Limb (tissue), 2 donors: ENCODE data around the gene OR2B2.

Experiments
- DNase-seq, 2 donors: peaks; one replicate each; pipeline ENCODE4 v3.0.0-alpha.2; 2016; ENCODE audit errors: extremely low spot score in 2 of 2

The OR2B2 gene

DNA sequence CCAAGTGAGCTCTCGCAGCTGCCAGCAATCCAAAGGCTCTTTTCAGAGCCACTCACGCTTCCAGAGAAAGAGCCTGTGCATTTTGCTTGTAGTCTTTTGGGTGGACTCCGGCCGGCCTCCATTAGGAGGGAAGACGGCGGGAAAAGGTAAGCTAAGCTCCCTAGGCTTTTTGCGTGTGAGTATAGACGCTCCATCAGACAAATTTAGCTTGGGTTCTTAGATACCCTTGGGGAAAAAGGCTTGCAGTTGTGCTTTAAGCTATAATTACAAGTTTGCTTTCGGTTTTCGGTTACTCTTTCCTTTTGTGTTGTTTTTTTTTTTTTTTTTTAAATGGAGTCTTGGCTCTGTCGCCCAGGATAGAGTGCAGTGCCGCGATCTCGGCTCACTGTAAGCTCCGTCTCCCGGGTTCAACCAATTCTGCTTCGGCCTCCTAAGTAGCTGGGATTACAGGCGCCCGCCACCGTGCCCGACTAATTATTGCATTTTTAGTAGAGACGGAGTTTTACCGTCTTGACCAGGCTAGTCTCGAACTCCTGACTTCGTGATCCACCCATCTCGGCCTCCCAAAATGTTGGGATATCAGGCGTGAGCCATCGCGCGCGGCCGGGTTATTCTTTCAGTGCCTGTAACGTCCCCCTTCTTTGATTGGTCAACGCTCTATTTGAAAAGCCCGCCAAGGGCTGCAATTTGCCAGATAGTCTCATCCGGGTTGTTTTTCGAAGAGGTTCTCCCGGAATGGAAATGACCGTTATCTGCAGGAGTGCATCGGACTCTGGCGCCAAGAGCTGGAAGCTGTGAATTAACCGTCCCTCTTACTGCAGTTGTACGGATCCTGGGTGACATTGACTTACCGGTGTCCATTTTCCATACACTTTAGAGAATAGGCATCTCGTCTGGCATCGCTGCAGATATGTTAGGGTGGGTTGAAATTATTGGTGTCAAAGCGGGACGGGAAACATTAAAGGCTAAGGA is 18.1 kb downstream of the OR2B2 start:
- peak; percentile 90 to 95 for DNase-seq

DNA sequence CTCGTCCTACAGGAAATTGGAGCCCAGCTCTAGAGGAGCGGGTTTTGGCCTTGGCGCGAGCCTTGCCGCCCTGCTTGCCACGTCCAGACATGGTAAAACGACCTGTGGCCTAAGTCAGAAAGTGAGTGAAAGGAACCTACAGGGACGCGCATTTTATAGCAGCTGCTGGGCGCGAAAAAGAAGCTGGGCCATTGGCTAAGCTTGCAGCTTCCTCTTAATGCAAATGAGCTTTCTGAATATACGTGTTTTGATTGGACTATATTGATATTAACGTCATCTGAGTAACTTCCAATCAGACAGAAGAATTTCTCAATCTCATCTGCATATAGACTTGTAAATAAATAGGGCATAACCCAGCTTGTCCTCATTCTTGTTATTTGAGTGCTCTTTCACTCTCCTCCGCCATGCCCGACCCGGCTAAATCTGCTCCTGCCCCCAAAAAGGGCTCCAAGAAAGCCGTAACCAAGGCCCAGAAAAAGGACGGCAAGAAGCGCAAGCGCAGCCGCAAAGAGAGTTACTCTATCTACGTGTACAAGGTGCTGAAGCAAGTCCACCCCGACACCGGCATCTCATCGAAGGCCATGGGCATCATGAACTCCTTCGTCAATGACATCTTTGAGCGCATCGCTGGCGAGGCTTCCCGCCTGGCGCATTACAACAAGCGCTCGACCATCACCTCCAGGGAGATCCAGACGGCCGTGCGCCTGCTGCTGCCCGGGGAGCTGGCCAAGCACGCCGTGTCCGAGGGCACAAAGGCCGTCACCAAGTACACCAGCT is 18.9 kb downstream of the OR2B2 start:
- DNase-seq: peak; percentile 91 to 98

DNA sequence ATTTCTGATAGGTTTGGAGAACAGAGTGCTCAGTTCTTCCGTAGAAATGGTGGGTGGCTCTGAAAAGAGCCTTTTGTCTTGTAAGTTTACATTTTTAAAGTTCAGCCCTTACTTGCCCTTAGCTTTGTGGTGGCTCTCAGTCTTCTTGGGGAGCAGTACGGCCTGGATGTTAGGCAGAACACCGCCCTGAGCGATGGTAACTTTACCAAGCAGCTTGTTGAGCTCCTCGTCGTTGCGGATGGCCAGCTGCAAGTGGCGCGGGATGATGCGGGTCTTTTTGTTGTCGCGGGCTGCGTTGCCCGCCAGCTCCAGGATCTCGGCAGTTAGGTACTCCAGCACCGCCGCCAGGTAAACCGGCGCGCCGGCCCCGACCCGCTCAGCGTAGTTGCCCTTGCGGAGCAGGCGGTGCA is 19.5 kb downstream of the OR2B2 start:
- no peak for DNase-seq

DNA sequence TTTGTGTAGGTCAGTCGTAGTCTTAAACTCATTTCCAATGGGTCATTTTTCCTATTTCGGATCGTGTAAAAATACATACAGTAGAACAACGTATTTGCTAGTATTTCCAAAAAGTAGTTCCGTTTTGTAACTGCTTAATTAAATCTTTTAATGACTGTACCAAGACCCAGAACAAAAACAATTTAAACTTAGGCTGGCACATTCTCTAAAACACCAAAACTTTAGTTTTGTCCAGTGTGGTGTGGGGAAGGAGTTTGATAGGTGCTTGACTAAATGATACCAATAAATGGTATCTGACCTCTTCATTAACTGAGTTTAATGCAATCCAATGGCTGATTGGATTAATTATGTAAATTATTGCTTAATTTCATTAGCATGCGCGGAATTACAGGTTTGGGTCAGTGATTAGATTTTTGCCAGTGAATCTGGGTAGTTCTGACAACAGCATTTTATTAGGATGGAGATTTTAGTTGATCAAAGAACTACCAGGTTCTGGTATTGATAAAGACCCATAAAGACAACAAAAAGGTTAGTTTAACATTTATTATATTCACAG is 20.8 kb downstream of the OR2B2 start:
- no peak for DNase-seq

DNA sequence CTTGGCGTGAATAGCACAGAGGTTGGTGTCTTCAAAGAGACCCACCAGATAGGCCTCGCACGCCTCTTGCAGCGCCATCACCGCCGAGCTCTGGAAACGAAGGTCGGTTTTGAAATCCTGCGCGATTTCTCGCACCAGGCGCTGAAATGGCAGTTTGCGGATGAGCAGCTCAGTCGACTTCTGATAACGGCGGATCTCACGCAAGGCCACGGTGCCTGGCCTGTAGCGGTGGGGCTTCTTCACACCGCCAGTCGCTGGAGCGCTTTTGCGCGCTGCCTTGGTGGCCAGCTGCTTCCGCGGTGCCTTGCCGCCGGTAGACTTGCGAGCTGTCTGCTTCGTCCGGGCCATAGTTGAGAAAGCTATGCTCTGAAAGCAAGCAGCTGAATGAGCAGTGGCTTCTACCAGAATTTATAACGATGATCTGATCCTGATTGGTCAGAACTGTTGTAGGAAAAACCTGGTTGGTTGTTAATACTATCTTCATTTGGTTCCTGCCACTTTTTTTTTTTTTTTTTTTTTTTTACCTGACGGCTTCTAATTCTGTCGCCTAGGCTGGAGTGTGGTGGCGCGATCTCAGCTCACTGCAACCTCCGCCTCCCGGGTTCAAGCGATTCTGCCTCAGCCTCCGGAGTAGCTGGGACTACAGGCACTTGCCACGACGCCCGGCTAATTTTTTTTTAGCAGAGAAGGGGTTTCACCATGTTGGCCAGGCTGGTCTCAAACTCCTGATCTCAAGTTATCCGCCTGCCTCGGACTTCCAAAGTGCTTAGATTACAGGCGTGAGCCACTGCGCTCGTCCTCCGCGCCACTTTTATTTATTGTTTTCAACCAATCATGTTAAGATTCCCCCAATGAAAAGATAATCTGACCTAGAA is 21.5 kb downstream of the OR2B2 start:
- peak; percentile 86 to 92 for DNase-seq

DNA sequence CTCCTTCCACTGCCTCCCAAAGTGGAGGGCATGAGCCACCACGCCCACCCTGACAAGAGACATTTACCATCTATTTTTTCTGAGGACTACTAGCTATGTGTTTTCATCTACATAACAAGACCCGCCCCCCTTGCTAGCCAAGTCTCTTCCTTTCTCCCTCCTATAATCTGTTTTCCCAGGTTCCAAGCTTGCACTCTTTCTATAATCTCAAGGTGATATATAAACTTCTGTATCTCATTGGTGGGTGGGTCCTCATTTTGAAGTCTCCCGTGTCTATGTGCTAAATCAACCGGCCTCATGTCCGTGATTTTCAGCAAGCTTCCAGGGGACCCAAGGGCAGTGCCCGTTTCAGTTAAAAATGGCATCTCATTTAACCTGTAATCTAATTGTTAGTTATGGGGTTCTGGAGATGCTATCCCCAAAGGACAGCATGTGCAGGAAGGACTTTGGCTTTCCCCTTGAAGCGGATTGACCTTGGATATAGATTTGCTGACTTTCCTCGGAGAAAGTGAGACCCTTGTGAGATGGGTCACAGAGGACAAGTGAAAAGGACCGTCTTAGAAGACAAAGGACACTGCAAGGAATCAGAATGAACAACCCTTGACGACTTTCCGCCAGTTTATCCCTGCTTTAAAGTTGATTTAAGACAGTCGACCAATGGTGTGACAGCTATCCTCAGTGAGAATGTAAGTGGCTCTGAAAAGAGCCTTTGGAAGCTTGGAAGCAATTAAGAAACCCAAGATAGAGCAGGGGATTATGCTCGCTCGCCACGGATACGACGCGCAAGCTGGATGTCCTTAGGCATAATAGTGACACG is 22.4 kb downstream of the OR2B2 start:
- DNase-seq: peak in 1 of 2 donors; percentile 10

DNA sequence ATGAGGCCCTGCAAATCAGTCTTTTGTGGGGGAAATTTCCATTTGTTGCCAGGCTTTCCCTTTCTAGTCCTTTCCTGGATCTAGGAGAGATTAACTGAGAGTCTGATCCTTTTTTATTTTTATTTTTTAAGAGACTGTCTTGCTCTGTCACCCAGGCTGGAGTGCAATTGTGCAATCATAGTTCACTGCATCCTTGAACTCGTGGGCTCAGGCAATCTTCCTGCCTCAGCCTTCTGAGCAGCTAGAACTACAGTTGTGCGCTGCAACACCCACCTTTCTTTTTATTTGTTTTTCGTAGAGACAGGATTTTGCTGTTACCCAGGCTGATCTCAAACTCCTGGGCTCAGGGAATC is 22.9 kb downstream of the OR2B2 start:
- no peak for DNase-seq

DNA sequence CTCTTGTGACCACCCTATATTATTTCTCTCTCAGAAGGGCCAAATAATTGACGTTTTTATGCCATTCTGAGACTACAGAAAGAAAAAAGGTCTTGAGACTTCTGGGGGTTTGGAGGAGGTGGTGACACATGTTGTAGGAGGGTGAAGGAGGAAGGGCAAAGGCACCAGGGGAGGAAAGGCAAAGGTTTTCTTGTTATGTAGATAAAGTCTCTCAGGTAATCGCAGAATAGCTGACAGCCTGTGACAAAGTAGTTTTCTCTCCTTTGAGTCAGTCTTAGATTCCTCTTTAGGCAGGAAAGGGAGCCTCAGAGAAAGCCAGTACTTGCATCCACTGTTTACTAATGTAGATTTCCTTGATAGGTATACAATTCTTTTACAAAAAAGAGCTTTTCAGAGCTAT is 23.6 kb downstream of the OR2B2 start:
- no peak for DNase-seq

DNA sequence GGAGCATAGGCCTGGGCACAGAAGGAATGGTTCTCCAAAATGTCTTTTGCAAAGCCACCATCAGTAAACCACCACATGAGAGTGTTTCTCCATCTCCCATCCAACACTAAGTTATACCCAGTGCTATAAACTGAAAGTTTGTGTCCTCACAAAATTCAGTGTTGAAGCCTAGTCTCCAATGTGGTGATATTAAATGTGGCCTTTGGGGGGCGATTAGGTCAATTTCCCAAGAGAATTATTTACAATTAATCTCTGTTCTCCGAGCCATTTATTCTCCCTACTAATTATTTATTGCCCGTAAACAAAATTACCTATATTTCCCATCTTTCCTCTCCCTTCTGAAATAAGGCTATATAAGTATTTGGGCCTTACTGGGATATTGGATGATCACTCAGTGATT is 26.1 kb downstream of the OR2B2 start:
- no peak for DNase-seq

DNA sequence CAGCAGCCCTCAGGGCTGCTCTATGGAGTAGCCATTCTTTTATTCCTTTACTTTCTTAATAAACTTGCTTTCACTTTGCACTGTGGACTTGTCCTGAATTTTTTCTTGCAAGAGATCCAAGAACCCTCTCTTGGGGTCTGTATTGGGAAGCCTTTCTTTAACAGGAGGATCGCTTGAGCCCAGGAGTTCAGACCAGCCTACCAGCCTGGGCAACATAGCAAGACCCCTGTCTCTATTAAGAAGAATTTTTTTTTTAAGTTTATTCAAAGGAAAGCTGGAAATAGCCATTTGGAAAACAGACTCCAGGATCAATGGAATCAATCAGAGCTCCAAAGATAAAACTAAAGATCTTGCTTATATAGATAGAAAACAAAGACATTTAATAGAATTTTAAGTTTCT is 29.1 kb downstream of the OR2B2 start:
- DNase-seq: no peak

DNA sequence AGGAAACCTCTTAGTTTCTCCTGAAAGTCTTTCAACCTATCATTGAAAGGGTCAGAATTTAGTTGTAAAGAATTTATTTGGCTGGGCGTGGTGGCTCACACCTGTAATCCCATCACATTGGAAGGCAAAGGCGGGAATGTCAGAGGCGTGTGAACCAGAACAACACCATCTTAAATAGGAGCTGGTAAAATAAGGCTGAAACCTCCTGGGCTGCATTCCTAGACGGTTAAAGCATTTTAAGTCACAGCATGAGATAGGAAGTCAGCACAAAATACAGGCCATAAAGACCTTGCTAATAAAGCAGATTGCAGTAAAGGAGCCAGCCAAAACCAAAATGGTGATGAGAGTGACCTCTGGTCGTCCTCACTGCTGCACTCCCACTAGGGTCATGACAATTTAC is 29.6 kb downstream of the OR2B2 start:
- DNase-seq: no peak

DNA sequence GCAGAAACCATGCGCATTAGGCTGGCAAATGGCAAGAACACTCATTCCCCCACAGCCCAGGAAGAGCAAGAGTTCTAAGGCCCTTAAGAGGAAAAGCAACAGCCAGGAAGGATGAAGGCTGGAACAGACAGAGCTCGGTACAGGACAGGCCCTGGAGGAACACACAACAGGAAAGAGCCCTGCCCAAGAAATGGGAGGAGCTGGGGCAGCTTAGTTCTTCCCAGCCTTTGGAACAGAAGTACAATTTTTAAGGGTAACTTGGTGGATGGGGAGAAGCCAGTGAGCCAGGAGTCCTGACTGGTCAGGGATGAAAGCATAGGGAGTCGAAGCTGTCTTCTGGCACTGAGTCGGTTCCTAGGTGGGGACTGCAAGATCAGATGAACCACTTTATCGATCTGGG is 32.4 kb downstream of the OR2B2 start:
- DNase-seq: no peak

DNA sequence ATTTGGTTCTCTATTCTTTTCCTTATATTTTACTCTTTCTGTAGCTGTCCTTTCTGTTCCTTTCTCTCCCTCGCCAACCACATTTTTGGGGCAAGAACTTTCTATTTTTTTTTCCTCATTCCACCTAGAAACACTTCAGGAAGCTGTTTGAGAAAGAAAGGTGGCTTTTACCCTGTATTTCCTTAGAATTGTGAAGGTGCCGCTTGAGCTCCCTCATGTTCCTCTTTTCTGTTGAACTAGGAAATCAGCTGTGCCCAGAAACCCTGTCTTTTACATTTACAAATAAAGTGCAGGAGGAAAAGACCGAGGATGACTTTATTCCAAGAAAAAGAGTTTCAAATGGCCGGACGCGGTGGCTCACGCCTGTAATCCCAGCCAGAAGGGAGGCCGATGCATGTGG is 38.2 kb downstream of the OR2B2 start:
- no peak for DNase-seq

DNA sequence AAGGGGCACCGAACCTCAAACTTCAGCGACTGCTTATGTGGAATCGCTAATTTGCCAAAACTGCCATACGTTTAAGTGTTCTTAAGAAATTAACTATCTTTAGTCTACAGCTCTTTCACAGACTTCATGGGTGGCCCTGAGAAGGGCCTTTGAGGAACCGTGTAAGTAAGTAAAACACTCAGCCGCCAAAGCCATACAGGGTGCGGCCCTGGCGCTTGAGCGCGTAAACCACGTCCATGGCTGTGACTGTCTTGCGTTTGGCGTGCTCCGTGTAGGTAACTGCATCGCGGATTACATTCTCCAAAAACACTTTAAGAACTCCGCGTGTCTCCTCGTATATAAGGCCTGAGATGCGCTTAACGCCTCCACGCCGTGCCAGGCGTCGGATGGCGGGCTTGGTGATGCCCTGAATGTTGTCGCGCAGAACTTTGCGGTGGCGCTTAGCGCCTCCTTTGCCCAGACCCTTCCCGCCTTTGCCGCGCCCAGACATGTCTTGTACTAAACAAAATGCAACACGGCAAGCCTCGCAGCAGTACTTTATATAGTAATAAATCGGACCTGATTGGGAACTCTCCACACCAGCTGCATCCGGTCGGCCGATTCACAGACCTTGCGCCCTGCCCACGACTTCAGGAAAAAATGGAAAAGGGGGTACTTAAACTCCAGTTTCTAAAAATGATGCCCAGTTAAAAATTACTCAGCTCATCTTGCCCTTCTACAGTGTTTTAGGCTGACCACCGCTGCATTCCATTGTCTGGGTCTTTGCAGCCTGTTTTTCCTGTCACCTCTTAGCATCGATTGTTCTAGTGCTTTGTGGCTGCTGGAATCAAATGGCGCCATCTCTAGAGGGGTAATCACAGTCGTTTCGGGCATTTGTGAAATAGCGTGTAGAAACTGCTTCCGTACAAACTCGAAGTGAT is 38.9 kb downstream of the OR2B2 start:
- DNase-seq: peak; percentile 86 to 87

DNA sequence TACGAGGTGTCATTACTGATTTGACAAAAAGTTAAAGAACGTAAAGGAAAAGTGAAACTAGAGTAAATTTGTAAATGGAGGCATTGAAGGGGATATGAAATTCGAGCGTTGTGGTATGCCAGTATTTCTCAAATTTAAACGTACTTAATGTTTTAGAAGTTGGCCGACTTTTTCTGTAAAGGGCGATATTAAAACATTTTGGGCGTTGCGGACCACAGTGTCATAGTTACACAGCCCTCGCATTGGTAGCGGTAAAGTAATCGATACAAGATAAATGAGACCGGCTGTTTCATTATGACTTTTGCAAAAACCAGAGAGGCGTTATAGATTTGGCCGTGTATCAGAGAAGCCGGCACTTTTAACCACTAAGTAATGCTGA is 39.6 kb downstream of the OR2B2 start:
- no peak for DNase-seq

DNA sequence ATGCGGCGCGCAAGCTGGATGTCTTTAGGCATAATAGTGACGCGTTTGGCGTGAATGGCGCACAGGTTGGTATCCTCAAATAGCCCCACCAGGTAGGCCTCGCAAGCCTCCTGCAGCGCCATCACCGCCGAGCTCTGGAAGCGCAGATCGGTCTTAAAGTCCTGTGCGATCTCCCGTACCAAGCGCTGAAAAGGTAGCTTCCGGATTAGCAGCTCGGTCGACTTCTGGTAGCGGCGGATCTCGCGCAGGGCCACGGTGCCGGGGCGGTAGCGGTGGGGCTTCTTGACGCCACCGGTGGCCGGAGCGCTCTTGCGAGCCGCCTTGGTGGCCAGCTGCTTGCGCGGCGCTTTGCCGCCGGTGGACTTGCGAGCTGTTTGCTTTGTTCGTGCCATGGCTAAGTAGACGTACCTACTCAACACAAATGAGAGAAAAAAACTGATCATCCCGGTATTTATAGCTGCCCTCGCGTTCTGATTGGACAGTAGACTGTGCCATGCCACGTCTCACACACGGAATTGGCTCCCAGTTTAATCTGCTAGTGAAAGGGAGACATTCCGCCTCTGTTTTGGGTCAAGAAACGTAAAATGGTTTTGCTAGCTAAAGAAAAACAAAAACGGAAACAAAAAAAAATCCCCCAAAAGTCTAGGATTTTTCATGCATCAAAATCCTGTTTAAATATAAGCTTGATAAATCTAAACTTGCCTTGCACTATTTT is 40.1 kb downstream of the OR2B2 start:
- peak; percentile 90 to 96 for DNase-seq

DNA sequence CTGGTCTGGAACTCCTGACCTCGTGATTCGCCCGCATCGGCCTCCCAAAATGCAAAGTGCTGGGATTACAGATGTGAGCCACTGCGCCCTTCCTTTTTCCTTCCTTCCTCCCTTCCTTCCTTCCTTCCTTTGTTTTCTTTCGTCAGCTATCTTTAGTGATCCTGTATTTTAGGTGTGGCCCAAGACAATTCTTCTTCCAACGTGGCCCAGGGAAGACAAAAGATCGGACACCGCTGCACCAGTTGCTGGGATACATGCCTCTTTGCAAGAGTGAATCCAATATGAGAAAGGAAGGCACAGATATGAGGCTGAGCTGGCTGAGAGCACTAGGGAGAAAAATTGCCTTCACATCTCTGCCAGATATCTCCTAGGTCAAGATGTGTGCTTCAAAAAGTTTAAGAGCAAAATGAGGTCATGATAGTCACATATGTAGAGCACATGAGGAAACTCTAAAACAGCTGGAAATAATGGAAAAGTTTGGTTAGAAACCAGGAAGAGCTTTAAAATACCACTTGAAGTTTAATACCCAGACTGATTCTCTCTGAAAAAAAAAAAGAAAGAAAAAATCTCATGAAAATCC is 41.8 kb downstream of the OR2B2 start:
- no peak for DNase-seq

DNA sequence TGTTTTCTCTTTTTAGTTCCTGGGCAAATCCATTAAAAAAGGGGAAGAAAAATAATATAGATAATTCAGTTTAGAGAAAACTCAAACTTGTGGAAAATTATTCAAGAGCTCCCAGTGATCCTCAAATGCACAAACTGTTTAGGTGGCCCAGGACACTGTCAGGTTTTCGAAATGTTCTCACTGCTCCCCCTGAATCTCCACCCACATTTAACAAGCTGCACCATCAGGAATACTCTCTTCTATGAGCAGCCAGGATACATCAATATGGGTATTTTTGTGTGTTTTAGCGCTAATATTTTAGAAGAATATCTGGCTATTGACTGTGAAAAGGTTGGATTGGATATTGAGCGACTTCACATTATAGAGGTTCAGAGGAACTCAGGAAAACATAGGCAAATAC is 43.9 kb downstream of the OR2B2 start:
- DNase-seq: no peak

DNA sequence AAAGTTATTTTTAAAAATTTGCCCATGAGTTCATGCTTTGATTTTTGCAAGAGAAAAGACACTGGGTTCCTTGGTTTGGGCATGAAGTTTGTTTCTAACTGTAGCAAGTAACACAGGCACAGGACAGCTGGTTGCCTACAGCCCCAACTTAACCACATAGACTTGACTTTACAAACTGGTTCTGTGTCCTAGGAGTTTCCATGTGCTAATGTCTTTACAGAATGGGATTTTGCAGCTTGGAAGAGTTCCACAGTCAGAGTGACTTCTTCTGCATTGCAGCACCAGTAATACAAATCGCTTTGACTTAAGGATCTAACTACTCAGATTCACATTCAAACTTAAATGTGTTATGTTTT is 44.3 kb downstream of the OR2B2 start:
- DNase-seq: peak in 1 of 2 donors; percentile 42
